Activated T-cell treated with anti-CD3 and anti-CD28 coated beads, Interleukin-2, amount 50 U/mL, for 4 hours (primary cell): Measurements from ENCODE around the gene EXOSC3. TPM values are rescaled to one million over a fixed set of nuclear protein-coding genes. Genes with fewer than 3 reads are reported as not detected.
A peak's percentile ranks its signal among the peaks of the same experiment; 100 is the strongest.
"Not testable (repeated sequence)": the region's sequence is repeated elsewhere in the genome, so short reads cannot be mapped to it uniquely, and the experiment has no call there.

Source experiments
- ATAC-seq, 2 donors: fragments of 200-7000 bp; cut with Tn5 transposase; one replicate each; pipeline ENCODE4 v1.10.0; 2021
- DNase-seq: peaks from one replicate; pipeline ENCODE4 v3.0.0-alpha.2; 2020
- H3K27me3 Mint-ChIP-seq: one replicate; pipeline ENCODE4 v1.8.0; 2021; ENCODE audit warnings: low read depth, mixed read lengths
- H3K36me3 Mint-ChIP-seq: one replicate; pipeline ENCODE4 v1.8.0; 2022; ENCODE audit warnings: mixed read lengths; ENCODE audit not compliant: insufficient read depth
- H3K4me1 Mint-ChIP-seq: one replicate; pipeline ENCODE4 v1.8.0; 2021; ENCODE audit warnings: low read depth, mixed read lengths
- H3K4me3 Mint-ChIP-seq: one replicate; pipeline ENCODE4 v1.8.0; 2021; ENCODE audit warnings: mild to moderate bottlenecking, moderate library complexity, mixed read lengths
- H3K9me3 Mint-ChIP-seq: one replicate; pipeline ENCODE4 v1.8.0; 2021; ENCODE audit warnings: mixed read lengths
- total RNA-seq, 3 donors: library from RNA; stranded (reverse); gene quantifications; one replicate each; pipeline ENCODE4 v1.2.1, GENCODE V29; 2021

The EXOSC3 gene
- total RNA-seq, 3 donors from 2014 or later: 120 to 123 (median 122) TPM

- H3K4me1 Mint-ChIP-seq: peaks cover 14% of the 10 kb centered on the region
- H3K27me3 Mint-ChIP-seq: no peaks in the 10 kb centered on the region
- H3K36me3 Mint-ChIP-seq: peaks cover 1% of the 10 kb centered on the region
- H3K4me3 Mint-ChIP-seq: no peak overlapping the region
- no peaks in the 10 kb centered on the region for H3K9me3 Mint-ChIP-seq
- no peak for DNase-seq
- ATAC-seq: no peak
Observed at GRCh38 chr9:37796232-37796631, 11.4 kb upstream of the EXOSC3 start.

- no peaks in the 10 kb centered on the region for H3K4me1 Mint-ChIP-seq
- ATAC-seq: no peak
- H3K36me3 Mint-ChIP-seq: no peaks in the 10 kb centered on the region
Observed at GRCh38 chr9:37792122-37792521, 7.3 kb upstream of the EXOSC3 start.

DNA sequence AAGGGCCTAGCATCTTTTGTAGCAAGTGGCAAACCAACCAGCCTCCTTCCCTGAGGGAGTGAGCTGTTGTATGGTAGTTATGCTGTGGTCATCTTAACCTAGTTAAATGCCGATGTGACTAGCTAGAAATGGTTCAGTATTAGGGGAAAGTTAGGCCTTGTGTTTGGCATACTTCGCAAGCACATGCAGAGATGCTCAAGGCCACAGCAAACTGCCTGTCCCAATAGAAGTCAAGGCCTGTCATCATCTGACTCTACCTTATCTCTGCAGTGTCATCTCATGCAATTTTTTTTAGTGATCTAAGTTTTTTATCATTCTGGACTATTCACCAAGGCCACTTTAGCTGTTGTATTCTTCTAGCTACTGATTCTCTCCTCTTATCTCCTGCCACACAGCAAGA, 5.2 kb upstream of the EXOSC3 start:
- no peaks in the 10 kb centered on the region for H3K27me3 Mint-ChIP-seq
- no peak overlapping the region for H3K4me3 Mint-ChIP-seq
- no peaks in the 10 kb centered on the region for H3K9me3 Mint-ChIP-seq
- ATAC-seq: no peak
- H3K4me1 Mint-ChIP-seq: peaks cover 6% of the 10 kb centered on the region
- no peak for DNase-seq
- H3K36me3 Mint-ChIP-seq: no peaks in the 10 kb centered on the region

More at GRCh38 chr9:37792122-37792521, 7.3 kb upstream of the EXOSC3 start:
- no peaks in the 10 kb centered on the region for H3K9me3 Mint-ChIP-seq
- H3K4me3 Mint-ChIP-seq: no peak overlapping the region
- H3K27me3 Mint-ChIP-seq: no peaks in the 10 kb centered on the region
- DNase-seq: no peak

DNA sequence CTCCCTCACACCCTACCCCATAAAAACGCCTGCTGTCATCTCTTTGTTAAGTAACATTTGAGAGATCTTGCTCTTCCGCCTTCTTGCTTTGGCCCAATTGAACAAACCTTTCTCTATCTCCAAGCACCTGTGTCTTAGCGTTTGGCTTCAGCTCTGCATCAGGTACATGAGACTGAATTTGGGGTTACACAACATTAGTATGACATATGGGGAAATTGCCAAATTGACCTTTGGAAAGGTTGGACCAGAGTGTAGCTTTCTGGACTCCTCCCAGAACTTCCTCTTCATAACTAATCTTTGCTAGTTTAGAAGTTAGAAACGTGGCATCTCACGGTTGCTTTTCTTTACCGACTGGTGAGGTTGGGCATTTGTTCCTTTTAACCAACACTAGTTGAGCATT, 3.5 kb upstream of the EXOSC3 start:
- no peaks in the 10 kb centered on the region for H3K9me3 Mint-ChIP-seq
- peaks cover 6% of the 10 kb centered on the region for H3K36me3 Mint-ChIP-seq
- DNase-seq (no peak), ATAC-seq (no peak)
- H3K4me3 Mint-ChIP-seq: no peak overlapping the region
- peaks cover 15% of the 10 kb centered on the region for H3K4me1 Mint-ChIP-seq
- H3K27me3 Mint-ChIP-seq: no peaks in the 10 kb centered on the region

- Mint-ChIP-seq H3K4me1 (peaks cover 26% of the 10 kb centered on the region), H3K4me3 (no peak overlapping the region), H3K27me3 (no peaks in the 10 kb centered on the region), H3K9me3 (no peaks in the 10 kb centered on the region), H3K36me3 (peaks cover 16% of the 10 kb centered on the region)
- ATAC-seq (no peak), DNase-seq (no peak)
Observed at GRCh38 chr9:37787059-37787458, 2.2 kb upstream of the EXOSC3 start.

GRCh38 chr9:37784291-37784615, 611 bp downstream of the EXOSC3 start:
- H3K36me3 Mint-ChIP-seq: peaks cover 31% of the 10 kb centered on the region
- peak overlapping the region; percentile 99 for H3K4me3 Mint-ChIP-seq
- ATAC-seq (peak; percentile 25 to 26), DNase-seq (no peak)
- H3K4me1 Mint-ChIP-seq: peaks cover 33% of the 10 kb centered on the region
- H3K9me3 Mint-ChIP-seq: no peaks in the 10 kb centered on the region
- no peaks in the 10 kb centered on the region for H3K27me3 Mint-ChIP-seq

GRCh38 chr9:37778534-37778933, 6.3 kb downstream of the EXOSC3 start:
- Mint-ChIP-seq H3K4me1 (peaks cover 19% of the 10 kb centered on the region), H3K27me3 (no peaks in the 10 kb centered on the region), H3K36me3 (peaks cover 41% of the 10 kb centered on the region), H3K4me3 (no peak overlapping the region), H3K9me3 (no peaks in the 10 kb centered on the region)
- DNase-seq (no peak), ATAC-seq (no peak)

DNA sequence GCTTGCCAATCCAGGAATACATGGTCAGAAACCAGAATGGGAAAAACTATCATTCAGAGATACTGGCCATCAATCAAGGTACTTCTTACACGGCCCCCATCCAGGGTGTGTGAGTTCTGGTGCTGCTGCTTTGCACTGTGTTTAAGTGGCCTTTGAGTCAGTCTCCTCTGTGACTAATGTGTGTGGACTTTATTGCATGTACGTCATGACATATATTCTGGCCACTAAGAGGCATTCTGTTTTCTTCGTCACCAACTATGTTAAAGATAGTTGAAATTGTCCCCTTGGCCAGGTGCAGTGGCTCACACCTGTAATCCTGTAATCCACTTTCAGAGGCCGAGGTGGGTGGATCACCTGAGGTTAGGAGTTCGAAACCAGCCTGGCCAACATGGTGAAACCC, 8.5 kb downstream of the EXOSC3 start:
- no peak for DNase-seq
- no peak overlapping the region for H3K4me3 Mint-ChIP-seq
- no peak for ATAC-seq
- no peaks in the 10 kb centered on the region for H3K27me3 Mint-ChIP-seq
- H3K36me3 Mint-ChIP-seq: peaks cover 23% of the 10 kb centered on the region
- peaks cover under 1% of the 10 kb centered on the region for H3K4me1 Mint-ChIP-seq
- H3K9me3 Mint-ChIP-seq: no peaks in the 10 kb centered on the region

- Mint-ChIP-seq H3K9me3 (no peaks in the 10 kb centered on the region), H3K27me3 (no peaks in the 10 kb centered on the region), H3K4me3 (no peak overlapping the region), H3K36me3 (peaks cover 16% of the 10 kb centered on the region), H3K4me1 (no peaks in the 10 kb centered on the region)
- ATAC-seq (no peak), DNase-seq (no peak)
Observed at GRCh38 chr9:37775216-37775919, 9.5 kb downstream of the EXOSC3 start.

GRCh38 chr9:37769995-37770394, 14.9 kb downstream of the EXOSC3 start:
- H3K9me3 Mint-ChIP-seq: no peaks in the 10 kb centered on the region
- H3K4me1 Mint-ChIP-seq: peaks cover 6% of the 10 kb centered on the region
- H3K36me3 Mint-ChIP-seq: peaks cover 19% of the 10 kb centered on the region
- H3K4me3 Mint-ChIP-seq: no peak overlapping the region
- ATAC-seq: no peak
- H3K27me3 Mint-ChIP-seq: no peaks in the 10 kb centered on the region
- no peak for DNase-seq

DNA sequence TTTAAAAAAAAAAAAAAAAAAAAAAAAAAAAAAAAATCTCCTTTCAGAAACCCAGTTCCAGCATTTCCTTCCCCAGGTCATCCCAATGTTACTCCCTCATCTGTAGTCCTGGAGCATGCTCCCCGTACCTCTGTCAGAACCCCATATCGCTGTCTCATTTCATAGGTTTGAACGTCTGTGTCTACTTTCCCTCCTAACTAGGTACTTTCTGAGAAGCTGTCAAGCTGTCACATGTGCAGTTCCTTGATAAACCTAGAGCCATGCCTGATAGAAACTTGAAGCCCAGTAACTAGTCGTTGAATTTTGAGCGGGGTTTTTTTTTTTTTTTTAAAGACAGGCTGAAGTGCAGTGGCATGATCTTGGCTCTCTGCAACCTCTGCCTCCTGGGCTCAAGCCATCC, 15.6 kb downstream of the EXOSC3 start:
- ATAC-seq (no peak), DNase-seq (no peak)
- Mint-ChIP-seq H3K4me3 (no peak overlapping the region), H3K9me3 (no peaks in the 10 kb centered on the region), H3K36me3 (peaks cover 21% of the 10 kb centered on the region), H3K27me3 (no peaks in the 10 kb centered on the region), H3K4me1 (peaks cover 6% of the 10 kb centered on the region)

- not testable (repeated sequence) for H3K4me3 Mint-ChIP-seq, H3K9me3 Mint-ChIP-seq, ATAC-seq, DNase-seq, H3K27me3 Mint-ChIP-seq, H3K4me1 Mint-ChIP-seq
- peaks cover 30% of the 10 kb centered on the region for H3K36me3 Mint-ChIP-seq
Observed at GRCh38 chr9:37765263-37765662, 19.6 kb downstream of the EXOSC3 start.

GRCh38 chr9:37761511-37761910, 23.4 kb downstream of the EXOSC3 start:
- H3K36me3 Mint-ChIP-seq: peaks cover 21% of the 10 kb centered on the region

GRCh38 chr9:37760416-37761161, 24.3 kb downstream of the EXOSC3 start:
- ATAC-seq (no peak), DNase-seq (no peak)
- Mint-ChIP-seq H3K27me3 (no peaks in the 10 kb centered on the region), H3K4me3 (no peak overlapping the region), H3K4me1 (peaks cover 10% of the 10 kb centered on the region), H3K36me3 (peaks cover 17% of the 10 kb centered on the region), H3K9me3 (no peaks in the 10 kb centered on the region)

More at GRCh38 chr9:37761511-37761910, 23.4 kb downstream of the EXOSC3 start:
- no peak for DNase-seq
- Mint-ChIP-seq H3K4me1 (peaks cover 9% of the 10 kb centered on the region), H3K4me3 (no peak overlapping the region), H3K27me3 (no peaks in the 10 kb centered on the region), H3K9me3 (no peaks in the 10 kb centered on the region)
- no peak for ATAC-seq

- H3K4me3 Mint-ChIP-seq: no peak overlapping the region
- ATAC-seq: no peak
- H3K4me1 Mint-ChIP-seq: peaks cover 26% of the 10 kb centered on the region
- H3K9me3 Mint-ChIP-seq: no peaks in the 10 kb centered on the region
- DNase-seq: no peak
- no peaks in the 10 kb centered on the region for H3K27me3 Mint-ChIP-seq
- peaks cover 7% of the 10 kb centered on the region for H3K36me3 Mint-ChIP-seq
Observed at GRCh38 chr9:37758747-37759146, 26.1 kb downstream of the EXOSC3 start.
